GM19043 (cell line): ENCODE measurements around the gene PTPRN2.
"Not testable (repeated sequence)": the region's sequence is repeated elsewhere in the genome, so short reads cannot be mapped to it uniquely, and the experiment has no call there.

Source experiments
- ATAC-seq: cut with Tn5 transposase; IDR thresholded peaks from one replicate; pipeline ENCODE4 v1.9.1; 2021; ENCODE audit warnings: low read depth; ENCODE audit not compliant: unreplicated experiment

Gene PTPRN2

DNA sequence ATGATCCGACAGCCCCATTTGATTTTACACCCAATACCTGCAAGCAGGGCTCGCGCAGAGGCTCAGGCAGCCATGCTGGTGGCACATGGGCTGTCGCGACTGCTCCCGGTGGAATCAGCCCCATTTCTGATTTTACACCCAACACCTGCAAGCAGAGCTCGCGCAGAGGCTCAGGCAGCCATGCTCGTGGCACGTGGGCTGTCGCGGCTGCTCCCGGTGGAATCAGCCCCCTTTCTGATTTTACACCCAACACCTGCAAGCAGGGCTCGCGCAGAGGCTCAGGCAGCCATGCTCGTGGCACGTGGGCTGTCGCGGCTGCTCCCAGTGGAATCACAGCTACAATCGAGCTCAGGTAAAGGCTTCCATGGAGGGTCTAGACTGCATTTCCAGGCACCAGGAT is 244.1 kb downstream of the PTPRN2 start:
- ATAC-seq = no peak

GRCh38 chr7:158341097-158341496 is 246.5 kb downstream of the PTPRN2 start:
- ATAC-seq = not testable (repeated sequence)

GRCh38 chr7:158336952-158337351 is 250.7 kb downstream of the PTPRN2 start:
- not testable (repeated sequence) for ATAC-seq

DNA sequence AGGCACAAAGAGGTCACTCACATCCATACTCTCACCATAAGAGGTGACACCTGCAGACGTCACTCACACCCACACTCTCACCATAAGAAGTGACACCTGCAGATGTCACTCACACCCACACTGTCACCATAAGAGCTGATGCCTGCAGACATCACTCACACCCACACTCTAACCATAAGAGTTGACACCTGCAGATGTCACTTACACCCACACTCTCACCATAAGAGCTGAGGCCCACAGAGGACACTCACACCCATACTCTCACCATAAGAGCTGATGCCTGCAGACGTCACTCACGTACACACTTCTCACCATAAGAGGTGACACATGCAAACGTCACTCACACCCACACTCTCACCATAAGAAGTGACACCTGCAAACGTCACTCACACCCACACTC is 255.1 kb downstream of the PTPRN2 start:
- not testable (repeated sequence) for ATAC-seq

DNA sequence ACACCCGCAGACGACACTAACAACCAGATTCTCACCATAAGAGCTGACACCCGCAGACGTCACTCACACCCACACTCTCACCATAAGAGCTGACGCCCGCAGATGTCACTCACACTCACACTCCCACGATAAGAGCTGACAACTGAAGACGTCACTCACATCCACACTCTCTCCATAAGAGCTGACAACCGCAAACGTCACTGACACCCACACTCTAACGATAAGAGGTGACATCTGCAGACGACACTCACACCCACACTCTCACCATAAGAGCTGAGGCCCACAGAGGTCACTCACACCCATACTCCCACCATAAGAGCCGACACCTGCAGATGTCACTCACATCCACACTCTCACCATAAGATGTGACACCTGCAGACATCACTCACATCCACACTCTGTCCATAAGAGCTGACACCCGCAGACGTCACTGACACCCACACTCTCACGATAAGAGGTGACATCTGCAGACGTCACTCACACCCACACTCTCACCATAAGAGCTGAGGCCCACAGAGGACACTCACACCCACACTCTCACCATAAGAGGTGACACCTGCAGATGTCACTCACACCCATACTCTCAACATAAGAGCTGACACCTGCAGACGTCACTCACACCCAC is 255.7 kb downstream of the PTPRN2 start:
- not testable (repeated sequence) for ATAC-seq

GRCh38 chr7:158329686-158330085 is 257.9 kb downstream of the PTPRN2 start:
- no peak for ATAC-seq

DNA sequence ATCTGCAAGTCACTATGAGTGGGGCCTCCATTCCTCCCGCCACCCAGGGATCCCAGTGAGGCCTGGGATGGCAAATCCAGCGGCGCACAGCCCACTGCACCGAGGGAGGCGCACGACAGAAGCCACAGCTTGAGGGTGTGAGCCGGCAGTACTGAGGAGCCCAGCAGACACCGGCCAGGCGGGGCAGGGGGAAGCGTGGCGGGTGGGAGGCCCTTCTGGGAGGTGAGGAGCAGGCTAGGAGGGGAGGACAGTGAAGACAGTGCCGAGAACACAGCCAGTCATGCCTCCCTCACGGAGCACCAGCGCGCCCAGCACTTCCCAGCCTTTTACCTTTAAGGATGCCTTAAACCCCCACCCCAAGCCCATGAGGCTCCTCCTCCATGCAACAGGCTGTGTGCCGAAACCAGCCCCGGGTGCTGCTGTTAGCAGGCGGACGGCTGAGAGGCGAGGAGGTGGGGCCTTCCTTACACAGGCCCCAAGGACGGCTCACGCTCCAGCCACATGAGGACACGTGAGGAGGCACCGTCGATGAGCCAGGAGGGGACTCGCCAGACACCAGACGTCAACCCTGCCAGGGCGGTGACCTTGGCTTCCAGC is 258.5 kb downstream of the PTPRN2 start:
- ATAC-seq = no peak

- ATAC-seq = no peak
Observed at GRCh38 chr7:158328376-158329013, 259.1 kb downstream of the PTPRN2 start.

DNA sequence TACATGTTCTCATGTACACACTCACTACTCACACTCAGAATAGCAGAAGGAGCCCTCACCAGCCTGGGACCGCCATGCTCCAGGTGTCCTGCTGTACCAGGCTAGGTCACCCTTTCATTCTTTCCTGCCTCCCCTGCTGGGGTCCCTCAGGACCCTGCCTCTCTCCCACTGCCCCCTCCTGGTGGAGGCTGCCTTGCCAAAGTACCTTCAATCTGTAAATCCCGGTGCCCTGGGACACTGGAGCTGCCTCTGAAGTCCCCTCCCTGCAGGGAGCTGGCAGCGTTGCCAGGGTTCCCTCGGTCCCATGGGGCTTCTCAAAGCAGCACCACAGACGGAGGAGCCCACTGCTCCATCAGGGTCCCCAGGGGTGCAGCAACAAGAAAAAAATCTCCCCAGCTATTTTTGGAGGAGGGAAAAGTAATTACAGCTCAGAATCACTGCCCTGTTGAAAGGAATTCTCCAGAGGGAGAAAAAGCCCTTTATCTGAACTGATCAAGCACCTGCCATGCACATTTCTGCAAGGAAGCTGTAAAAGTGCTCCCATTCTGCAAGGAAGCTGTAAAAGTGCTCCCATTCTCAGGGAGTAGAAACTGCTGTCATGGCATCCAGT is 259.9 kb downstream of the PTPRN2 start:
- ATAC-seq = no peak

- ATAC-seq = no peak
Observed at GRCh38 chr7:158327012-158327411, 260.6 kb downstream of the PTPRN2 start.

DNA sequence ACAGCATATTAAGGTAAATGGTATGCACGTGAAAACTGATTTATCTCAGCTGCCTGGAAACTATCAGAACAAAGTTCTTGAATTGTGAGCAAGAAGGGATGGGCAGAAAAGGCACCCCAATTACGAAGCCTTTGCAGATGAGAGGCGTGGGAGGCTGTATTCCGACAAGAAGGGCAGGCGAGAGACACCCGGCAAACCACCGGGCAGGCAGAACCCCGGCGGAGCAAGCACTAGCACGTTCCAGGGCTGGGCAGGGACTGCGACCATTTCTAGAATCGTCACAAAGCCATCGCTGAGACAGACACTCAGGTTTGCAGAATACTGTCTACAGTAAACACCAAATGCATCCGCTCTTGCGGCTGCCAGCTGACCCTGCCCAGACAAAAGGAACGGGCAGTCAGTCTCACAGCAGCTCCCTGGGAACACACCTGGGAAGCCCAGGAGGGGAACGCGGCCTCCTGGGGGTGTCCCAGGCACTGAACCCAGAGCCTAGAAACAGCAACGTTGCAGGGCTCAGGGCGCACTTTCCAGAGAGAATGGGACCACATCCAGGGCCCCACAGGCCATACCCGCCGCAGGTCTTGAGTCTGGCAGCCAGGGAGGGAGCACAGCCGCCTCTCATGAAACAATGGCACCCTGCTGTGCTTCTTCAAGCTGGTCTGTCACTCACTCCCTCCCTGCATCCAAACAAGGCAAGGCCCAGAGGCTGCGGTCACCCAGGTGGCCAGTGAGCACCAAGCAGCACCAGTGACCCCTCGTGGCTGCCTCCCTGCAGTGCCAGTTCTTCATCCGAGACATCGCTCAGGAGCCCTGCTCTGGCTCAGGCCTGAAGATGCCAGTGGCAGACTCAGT is 261.9 kb downstream of the PTPRN2 start:
- no peak for ATAC-seq

DNA sequence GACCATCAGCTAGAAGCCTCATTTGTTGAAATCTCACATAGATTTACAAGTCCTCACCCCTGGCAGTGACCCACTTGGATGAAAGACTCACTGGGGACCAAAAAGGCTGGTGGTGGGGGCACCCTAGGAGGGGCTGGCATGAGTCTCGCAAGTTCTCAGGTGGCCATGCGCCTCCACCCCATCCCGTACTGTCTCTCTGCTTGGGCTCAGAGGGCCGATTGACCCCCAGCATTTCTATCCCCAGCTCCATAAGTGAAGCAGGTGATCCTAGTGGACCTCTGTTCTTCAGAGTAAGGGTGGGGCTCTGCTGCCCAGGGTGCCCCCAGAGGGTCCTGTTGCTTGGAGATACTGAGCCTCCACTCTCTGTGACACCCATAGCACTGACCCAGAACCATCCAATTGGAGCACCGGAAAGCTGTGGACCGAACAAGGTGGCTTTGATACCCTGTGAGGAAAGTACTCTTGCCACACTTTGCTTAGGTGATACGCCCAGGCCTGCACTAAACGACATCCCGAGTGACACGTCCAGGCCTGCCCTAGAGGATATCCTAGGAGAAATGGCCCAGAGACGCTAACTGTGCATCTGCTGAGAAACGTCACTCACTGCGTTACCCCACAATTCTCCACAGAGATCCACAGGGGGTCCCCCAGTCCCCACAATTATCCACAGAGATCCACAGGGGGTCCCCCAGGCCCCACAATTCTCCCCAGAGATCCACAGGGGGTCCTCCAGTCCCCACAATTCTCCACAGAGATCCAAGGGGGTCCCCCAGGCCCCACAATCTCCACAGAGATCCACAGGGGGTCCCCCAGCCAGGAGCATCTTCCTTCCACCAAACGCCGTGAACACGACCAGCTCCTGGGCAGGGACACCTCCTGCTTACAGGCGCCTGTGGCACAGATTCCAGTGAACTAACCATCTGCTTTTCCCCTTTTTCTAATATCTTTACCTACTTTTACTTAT is 262.9 kb downstream of the PTPRN2 start:
- no peak for ATAC-seq

DNA sequence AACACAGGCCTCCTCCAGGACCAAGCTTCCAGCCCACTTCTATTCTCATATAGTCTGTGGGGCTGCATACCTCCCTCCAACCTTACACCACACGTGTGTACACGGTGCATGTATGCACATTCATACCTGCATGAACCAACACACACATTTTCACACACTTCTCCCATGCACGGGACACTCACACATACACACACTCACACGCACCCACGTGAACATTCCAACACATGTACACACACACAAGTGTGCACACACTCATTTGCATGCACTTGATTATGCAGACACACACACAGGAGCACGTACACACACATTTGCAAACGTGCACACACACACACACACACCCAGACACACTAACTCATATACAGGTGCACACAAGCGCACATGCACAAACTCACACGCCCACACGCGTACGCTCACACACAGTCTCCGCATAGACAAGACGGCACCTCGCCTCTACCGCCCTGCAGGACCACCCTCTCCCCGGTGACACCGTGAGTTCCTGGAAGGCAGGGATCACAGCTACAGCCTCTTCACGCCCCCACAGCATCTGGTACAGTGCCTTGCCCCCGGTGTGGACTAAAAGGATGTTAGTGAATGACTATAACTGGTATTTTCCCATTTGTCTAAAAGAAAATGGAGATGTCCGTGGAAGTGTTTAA is 263.8 kb downstream of the PTPRN2 start:
- ATAC-seq = no peak

- no peak for ATAC-seq
Observed at GRCh38 chr7:158322616-158323530, 264.8 kb downstream of the PTPRN2 start.

GRCh38 chr7:158321936-158322615 is 265.5 kb downstream of the PTPRN2 start:
- ATAC-seq = no peak

- ATAC-seq = no peak
Observed at GRCh38 chr7:158321056-158321700, 266.4 kb downstream of the PTPRN2 start.

- ATAC-seq = no peak
Observed at GRCh38 chr7:158320328-158320727, 267.3 kb downstream of the PTPRN2 start.
